ENCODE measurements around the gene HOXA2. TPM values are rescaled to one million over a fixed set of nuclear protein-coding genes. Genes with fewer than 3 reads are reported as not detected.

The HOXA2 gene
- total and polyA plus RNA-seq, 2 of the 13 experiments (the other 11 are each of a cell fraction or from before 2014, with no cell fraction given), result 0.22 to 0.29 TPM

GRCh38 chr7:27143023-27143949 lies 40.8 kb upstream of the HOXA2 start, which contains the start of gene HOXA5 (continued):
- TF ChIP-seq, protein P1, sequence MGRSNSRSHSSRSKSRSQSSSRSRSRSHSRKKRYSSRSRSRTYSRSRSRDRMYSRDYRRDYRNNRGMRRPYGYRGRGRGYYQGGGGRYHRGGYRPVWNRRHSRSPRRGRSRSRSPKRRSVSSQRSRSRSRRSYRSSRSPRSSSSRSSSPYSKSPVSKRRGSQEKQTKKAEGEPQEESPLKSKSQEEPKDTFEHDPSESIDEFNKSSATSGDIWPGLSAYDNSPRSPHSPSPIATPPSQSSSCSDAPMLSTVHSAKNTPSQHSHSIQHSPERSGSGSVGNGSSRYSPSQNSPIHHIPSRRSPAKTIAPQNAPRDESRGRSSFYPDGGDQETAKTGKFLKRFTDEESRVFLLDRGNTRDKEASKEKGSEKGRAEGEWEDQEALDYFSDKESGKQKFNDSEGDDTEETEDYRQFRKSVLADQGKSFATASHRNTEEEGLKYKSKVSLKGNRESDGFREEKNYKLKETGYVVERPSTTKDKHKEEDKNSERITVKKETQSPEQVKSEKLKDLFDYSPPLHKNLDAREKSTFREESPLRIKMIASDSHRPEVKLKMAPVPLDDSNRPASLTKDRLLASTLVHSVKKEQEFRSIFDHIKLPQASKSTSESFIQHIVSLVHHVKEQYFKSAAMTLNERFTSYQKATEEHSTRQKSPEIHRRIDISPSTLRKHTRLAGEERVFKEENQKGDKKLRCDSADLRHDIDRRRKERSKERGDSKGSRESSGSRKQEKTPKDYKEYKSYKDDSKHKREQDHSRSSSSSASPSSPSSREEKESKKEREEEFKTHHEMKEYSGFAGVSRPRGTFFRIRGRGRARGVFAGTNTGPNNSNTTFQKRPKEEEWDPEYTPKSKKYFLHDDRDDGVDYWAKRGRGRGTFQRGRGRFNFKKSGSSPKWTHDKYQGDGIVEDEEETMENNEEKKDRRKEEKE (IDR thresholded peaks at IDR 0.05), result no peak
- TF ChIP-seq NFAT5 (CRISPR knock-in tag; IDR thresholded peaks at IDR 0.05) (no peak), XRCC5 (optimal IDR thresholded peaks at IDR 0.05; ENCODE audit: low read length) (peak; percentile 55), STAG1 (CRISPR knock-in tag; IDR thresholded peaks at IDR 0.05) (peak; percentile 92), ZNF644 (CRISPR knock-in tag; IDR thresholded peaks at IDR 0.05; ENCODE audit: low read depth) (no peak), ZBTB10 (CRISPR knock-in tag; IDR thresholded peaks at IDR 0.05; ENCODE audit: borderline replicate concordance) (no peak), ZNF543 (CRISPR knock-in tag; IDR thresholded peaks at IDR 0.05) (no peak), POLR2G (IDR thresholded peaks at IDR 0.05; ENCODE audit: low read depth, low read length) (peak; percentile 55; the same call in 1 of the 2 replicates), NR2F6 (IDR thresholded peaks at IDR 0.05) (no peak), NR2F6 (CRISPR knock-in tag; IDR thresholded peaks at IDR 0.05) (0 out of 2 replicates have a peak, but pooled peaks have one; percentile 22), POGZ (CRISPR knock-in tag; IDR thresholded peaks at IDR 0.05) (peak; percentile 82), DBP (CRISPR knock-in tag; IDR thresholded peaks at IDR 0.05; ENCODE audit: not compliant biosample characterization) (no peak), NFYB (CRISPR knock-in tag; IDR thresholded peaks at IDR 0.05) (peak; percentile 39; the same call in 1 of the 2 replicates), ETV6 (CRISPR knock-in tag; conservative IDR thresholded peaks at IDR 0.05) (no peak), ZNF850 (CRISPR knock-in tag; conservative IDR thresholded peaks at IDR 0.05) (no peak)
- TF ChIP-seq, protein P2, sequence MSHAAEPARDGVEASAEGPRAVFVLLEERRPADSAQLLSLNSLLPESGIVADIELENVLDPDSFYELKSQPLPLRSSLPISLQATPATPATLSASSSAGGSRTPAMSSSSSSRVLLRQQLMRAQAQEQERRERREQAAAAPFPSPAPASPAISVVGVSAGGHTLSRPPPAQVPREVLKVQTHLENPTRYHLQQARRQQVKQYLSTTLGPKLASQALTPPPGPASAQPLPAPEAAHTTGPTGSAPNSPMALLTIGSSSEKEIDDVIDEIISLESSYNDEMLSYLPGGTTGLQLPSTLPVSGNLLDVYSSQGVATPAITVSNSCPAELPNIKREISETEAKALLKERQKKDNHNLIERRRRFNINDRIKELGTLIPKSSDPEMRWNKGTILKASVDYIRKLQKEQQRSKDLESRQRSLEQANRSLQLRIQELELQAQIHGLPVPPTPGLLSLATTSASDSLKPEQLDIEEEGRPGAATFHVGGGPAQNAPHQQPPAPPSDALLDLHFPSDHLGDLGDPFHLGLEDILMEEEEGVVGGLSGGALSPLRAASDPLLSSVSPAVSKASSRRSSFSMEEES (CRISPR knock-in tag; IDR thresholded peaks at IDR 0.05), result peak; percentile 16; the same call in 1 of the 2 replicates

Measured in HepG2 (cell line).